Posterior cingulate gyrus (tissue), 11 donors: ENCODE data around the gene UST.
"Not testable (repeated sequence)": the region's sequence is repeated elsewhere in the genome, so short reads cannot be mapped to it uniquely, and the experiment has no call there.

Source experiments
- DNase-seq, 10 donors: peaks; one replicate each; pipeline versions ENCODE4 v3.0.0 to v3.0.0-alpha.2; 2020 to 2021; ENCODE audit warnings: mixed read lengths in 3 of 10
- intact Hi-C: fragments of 100-400 bp; cut with DNase I; formaldehyde crosslinking; loops from one replicate; pipeline ENCODE4 v1.15.1; 2023

The UST gene

DNA sequence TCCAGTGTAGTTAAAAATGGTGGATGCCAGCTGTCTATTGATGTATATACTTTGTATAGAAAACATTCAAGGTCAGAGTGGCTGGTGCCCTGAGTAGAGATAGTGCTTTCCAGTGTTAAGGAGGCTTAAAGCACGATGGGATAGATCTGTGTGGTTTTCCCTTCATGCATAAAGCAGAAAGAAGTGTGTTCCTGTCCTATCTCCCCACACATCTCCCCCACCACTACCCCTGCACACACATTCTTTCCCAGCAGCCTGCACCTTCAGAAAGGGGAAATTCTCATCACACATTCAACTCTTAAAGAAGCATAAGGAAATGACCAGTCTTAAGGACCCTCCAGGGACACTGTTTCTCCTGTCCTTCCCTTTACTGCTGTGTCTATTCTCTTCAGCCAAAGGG, 349.0 kb downstream of the UST start:
- intact Hi-C loops, result no loop called here
- DNase-seq, result no peak

DNA sequence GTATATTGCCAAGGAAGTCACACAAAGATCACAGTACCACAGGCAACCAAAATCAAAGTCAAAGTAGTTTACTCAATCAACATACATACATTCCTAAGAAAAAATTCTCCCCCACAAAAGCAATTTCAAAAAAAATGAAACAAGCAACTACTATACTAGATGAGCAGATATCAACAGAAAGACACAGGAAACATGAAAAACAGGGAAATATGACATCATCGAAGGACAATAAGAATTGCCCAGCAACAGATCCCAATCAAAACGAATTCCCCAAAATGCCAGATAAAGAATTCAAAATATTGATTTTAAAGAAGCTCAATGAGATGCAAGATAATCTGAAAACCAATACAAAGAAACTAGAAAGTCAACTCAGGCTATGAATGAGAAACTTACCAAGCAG, 351.0 kb downstream of the UST start:
- DNase-seq, result no peak
- intact Hi-C loops, result no loop called here

DNA sequence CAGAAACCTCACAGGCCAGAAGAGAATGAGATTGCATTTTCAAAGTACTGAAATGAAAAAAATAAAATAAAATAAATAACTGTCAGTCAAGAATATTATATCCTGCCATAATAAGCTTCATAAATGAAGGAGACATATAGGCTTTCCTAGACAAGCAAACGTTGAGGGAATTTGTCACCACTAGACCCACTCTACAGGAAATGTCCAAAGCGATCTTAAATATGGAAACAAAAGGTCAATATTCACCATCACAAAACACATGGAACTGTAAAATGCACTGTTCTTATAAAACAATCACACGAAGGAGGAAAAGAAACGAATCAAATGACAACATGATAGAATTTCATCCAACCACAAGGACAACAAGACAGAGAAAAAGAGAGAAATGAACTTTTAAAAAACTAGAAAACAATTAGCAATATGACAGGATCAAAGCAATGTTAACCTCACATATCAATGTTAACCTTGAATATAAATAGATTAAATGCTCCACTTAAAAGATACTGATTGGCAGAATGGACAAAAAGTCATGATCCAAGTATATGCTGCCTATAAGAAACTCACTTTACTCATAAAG, 352.0 kb downstream of the UST start:
- no peak for DNase-seq
- intact Hi-C loops, result no loop called here

DNA sequence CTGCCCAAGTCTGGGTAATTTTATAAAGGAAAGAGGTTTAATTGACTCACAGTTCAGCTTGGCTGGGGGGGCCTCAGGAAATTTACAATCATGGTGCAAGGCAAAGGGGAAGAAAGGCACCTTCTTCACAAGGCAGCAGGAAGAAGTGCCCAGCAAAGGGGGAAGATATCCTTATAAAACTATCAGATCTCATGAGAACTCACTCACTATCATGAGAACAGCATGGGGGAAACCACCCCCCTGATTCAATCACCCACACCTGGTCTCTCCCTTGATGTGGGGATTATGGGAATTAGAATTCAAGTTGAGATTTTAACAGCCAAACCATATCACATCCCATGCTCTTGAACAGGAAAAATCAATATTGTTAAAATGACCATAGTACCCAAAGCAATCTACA, 355.5 kb downstream of the UST start:
- intact Hi-C loops, result no loop called here
- no peak for DNase-seq

DNA sequence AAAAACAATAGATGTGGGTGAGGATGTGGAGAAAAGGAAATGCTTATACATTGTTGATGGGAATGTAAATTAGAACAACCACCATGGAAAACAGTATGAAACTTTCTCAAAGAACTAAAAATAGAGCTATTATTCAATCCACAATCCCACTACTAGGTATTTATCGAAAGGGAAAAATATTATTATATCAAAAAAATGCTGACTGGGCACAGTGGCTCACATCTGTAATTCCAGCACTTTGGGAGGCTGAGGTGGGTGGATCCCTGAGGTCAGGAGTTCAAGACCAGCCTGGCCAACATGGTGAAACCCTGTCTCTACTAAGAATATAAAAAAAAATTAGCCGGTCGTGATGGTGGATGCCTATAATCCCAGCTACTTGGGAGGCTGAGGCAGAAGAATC, 357.1 kb downstream of the UST start:
- DNase-seq, intact Hi-C loops: not testable (repeated sequence)

DNA sequence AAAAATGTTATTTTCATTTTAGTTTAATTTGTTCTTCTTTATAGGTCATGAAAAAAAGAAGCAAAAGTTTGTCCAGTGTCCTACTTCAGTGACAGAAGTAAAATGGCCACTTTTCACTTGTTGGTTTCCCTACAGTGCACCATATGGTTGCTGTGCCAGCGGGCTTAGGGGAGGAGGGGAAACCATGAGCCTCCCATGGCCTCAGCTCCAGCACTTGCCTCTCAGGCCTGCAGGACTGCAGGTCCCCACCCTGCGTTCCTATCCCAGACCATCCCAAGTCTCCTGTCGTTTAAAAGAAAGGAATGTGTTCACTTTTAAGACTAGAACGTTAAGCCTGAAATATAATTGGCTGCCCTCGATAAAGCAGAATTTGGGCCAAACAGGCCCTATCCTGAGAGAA, 360.7 kb downstream of the UST start:
- DNase-seq, result no peak
- intact Hi-C loops, result no loop called here

DNA sequence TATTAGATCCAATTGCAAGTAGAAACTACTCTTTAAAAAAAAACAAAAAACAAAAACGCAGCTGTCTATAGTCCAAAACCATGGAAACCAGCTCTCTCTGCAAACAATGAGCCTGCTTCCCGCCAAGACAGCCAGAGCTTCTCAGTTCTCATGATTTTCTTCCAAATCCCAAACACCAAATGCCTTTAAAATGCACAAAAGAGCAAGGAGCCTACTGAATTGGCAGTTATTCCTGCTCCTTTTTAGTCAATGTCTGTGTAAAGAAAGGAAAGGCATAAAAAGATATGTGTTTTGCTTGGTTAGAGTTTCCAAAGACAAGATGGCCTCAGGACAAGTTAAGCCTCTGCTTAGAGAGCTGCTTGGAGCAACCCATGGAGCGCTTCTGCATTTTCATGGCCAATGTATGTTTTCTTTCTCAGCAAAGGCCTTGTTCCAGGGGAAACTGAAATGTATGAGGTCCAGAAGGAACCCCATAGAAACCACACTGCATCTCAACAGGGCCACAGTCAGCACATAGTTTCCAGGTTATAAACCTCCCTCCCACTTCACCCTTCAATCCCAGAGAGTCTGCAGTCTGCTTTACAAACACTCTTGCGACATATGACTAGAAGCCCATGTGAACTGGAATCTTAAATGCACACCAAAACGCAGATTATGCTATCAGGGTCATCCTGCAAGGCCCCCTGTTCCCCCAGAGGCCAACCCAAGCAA, 361.4 kb downstream of the UST start:
- intact Hi-C loops, result no loop called here
- DNase-seq, result no peak

DNA sequence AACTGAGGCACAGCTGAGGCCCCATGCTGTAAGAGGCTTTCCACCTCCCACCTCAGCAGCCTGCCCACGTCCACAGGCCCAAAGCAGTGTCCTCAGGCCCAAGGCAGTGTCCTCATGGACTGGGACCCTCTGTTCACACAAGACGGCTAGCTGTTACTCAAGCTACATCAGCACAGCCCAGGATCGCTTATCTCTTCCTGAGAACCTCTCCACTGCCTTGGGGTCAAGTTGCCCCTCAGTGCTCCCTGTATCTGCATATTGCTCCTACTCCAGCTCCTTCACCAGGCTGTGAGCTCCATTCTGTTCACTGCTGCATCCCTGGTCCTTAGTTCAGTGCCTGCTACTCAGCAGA, 361.9 kb downstream of the UST start:
- no peak for DNase-seq
- intact Hi-C loops, result no loop called here

DNA sequence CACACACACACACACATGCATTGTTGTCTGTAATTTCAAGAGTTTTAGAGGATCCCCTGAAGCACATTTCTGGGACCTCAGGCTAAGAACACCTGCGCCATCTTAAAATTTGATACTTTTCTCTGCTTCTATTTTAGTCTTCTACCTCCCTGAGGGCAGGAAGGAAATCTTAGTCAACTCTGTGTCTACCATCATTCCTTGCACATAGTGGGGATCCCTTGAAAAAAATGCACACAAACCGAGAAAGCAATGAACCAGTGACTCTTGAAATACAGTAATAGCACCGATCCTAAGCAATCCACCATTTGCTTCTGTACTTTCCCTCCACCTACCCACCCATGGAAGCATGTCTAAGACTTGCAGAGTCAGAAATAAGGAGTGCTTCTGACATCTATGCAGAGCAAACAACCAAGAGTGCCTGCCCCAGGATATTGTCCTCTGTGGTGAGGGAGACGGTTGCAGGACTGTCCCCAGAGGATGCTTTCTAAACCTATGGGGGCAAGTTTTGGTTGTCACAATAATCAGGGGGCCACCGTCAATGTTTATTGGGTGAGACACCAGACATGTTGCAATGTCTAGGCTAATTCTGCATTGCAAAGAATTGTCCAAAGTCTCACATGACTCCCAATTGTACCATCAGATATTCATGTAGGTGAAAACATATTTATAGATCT, 362.7 kb downstream of the UST start:
- intact Hi-C loops, result no loop called here
- no peak for DNase-seq

DNA sequence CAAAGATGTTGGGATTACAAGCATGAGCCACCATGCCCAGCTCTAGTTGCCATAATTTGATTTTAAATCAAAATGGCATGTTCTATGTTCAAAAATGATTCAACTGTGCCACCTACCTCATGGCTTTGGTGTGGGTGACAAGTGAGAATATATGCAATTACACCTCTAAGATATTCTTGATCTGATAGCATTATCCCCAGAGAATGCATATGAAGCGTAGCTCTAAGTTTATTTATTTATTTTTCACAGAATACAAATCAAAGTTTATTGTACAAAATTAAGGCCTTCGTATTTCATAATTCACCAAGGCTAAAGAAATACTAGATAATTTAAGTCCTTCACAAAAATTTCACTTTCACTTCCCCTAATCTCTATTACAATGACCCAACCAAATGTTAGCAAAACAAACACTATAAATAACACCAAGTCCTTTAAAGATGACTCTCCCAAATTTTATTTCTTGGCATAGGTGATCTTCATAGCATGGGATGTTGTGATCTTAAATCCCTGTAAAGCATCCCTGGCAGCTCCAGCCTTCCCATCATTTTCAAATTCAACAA, 364.8 kb downstream of the UST start:
- intact Hi-C loops, result no loop called here
- no peak for DNase-seq

DNA sequence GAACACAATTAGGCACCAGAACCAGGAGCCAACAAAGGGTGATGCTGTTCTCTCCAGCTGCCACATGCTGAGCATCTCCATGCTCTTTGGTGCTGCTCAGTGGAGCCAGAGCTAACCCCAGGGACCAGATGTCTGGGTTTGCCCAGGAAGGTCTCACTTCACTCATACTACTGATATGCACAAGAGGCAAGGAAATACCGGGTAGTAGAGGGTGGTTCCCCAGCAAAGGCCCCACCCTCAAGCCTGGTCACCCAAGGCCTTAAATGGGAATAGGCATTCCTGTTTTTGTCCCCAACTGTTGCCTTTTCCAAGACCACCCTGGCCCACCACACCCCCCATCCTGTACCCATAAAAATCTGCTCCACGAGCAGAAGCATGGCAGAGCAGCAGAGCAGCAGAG, 366.1 kb downstream of the UST start:
- intact Hi-C loops, result no loop called here

DNA sequence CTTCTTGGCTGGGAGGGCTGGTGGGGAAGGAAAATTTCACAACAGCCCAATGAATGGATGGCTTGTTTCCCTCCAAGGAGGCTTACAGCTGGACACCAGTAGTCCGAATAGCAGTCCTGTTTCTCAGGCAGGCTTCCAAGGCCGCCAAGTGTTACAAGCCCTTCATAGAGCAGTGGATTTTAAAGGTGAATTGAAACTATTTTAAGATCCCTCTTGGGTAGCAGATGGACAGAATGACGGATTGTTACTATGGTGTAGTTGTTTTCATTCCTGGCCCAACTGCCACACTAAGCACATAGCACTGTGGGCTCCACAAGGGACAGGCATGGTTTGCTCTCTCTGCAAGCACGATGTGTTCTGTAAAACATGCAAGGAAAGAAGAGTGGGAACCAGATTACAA, 367.3 kb downstream of the UST start:
- peak in 6 of 10 donors; percentile 18 to 45 (median 28) for DNase-seq
- intact Hi-C loops, result no loop called here

More for the DNA sequence above, 366.1 kb downstream of the UST start:
- DNase-seq, result no peak

DNA sequence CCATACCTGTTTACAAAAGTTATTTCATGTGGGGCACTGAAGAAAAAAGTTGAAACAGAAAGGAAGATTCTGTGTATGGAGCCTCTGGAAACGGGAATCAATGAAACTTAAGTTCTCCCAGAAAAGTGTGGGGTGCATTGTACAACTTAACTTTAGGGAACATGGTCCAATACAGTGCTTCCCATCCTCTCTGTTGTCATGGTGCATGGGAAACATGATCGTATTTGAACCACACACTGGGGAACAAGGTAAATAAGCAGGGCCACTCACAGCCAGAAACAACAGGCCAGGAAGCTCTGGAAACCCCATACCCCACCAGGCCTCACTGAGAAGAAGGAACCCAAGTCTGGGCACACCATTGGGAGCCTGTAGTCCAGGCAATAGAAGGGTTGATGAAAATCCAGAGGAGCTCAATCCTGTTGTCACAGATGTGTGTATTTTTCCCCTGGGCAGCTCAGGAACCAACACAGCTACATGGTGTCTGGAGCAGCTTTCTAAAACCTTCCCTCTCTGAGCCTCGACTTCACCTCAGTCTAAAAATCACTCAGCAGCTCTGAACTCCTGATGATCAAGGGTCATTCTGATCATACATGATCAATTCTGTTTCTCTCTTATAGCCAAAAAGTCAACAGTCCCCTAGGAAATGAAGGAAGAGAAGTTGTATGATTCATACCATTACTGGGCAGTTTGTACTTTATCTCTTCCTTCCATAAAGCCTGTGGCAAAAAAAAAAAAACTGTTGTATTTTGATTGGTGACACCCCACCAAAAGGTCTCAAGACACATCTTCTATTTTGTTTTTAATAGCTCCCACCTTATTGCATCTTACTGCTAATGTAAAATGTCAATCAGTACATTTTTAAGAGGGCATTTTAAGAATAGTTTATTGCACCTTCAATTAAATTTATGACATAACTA, 372.2 kb downstream of the UST start:
- intact Hi-C loops, result no loop called here
- no peak for DNase-seq

DNA sequence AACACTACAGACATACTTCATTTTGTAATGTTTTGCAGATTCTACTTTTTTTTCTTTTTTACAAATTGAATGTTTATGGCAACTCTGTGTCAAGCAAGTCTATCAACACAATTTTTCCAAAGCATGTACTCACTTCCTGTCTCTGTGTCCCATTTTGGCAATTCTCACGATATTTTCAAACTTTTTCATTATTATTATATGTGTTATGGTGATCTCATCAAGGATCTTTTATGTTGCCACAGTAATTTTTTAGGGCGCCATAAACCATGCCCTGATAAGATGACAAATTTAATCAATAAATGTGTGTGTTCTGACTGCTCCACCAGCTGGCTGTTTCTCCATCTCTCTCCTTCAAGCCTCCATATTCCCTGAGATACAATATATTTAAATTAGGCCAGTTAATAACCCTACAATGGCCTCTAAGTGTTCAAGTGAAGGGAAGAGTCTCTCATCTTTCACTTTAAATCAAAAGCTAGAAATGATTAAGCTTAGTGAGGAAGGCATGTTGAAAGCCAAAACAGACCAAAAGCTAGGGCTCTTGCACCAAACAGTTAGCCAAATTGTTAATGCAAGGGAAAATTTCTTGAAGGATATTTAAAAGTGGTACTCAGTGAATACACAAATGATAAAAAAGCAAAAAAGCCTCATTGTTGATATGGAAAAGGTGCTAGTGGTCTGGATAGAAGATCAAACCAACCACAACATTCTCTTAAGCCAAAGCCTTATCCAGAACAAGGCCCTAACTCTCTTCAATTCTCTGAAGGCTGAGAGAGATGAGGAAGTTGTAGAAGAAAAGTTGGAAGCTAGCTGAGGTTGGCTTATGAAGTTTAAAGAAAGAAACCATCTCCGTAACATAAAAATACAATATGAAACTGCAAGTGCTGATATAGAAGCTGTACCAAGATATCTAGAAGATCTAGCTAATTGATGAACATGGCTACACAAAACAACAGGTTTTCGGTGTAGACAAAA, 376.3 kb downstream of the UST start:
- no peak for DNase-seq
- intact Hi-C loops, result loop anchor here (10.0 kb wide), 1 partner anchor 72 kb away; no protein-coding TSS in a partner anchor

DNA sequence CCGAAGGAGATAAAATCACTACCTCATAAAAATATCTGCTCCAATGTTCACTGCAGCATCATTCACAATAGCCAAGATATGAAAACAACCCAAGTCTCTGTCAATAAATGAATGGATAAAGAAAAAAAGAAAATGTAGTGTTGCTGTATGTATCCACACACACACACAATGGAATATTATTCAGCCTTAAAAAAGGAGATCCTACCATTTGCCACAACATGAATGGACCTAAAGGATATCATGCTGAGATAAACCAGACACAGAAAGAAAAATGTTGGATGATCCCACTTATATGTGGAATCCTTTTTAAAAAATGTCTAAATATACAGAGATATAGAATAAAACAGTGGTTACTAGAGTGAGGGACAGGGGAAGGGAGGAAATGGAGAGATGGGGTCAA, 378.5 kb downstream of the UST start:
- no peak for DNase-seq
- intact Hi-C loops, result loop anchor here (10.0 kb wide), 1 partner anchor 69 kb away; no protein-coding TSS in a partner anchor
